Measurements from ENCODE around the gene FADS1. TPM values are rescaled to one million over a fixed set of nuclear protein-coding genes. Genes with fewer than 3 reads are reported as not detected.
A peak's percentile ranks its signal among the peaks of the same experiment; 100 is the strongest.

The FADS1 gene
- total and polyA plus RNA-seq, 2 of the 13 experiments (the other 11 are each of a cell fraction or from before 2014, with no cell fraction given): 91.8 to 108 TPM

GRCh38 chr11:61814958-61815789, 1.6 kb downstream of the FADS1 start (continued):
- no peak for TF ChIP-seq CC2D1A (CRISPR knock-in tag; IDR thresholded peaks at IDR 0.05)
- TF ChIP-seq, protein P1, sequence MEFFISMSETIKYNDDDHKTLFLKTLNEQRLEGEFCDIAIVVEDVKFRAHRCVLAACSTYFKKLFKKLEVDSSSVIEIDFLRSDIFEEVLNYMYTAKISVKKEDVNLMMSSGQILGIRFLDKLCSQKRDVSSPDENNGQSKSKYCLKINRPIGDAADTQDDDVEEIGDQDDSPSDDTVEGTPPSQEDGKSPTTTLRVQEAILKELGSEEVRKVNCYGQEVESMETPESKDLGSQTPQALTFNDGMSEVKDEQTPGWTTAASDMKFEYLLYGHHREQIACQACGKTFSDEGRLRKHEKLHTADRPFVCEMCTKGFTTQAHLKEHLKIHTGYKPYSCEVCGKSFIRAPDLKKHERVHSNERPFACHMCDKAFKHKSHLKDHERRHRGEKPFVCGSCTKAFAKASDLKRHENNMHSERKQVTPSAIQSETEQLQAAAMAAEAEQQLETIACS (CRISPR knock-in tag; IDR thresholded peaks at IDR 0.05): peak; percentile 64
- TF ChIP-seq KLF15 (CRISPR knock-in tag; IDR thresholded peaks at IDR 0.05; ENCODE audit: borderline replicate concordance): peak; percentile 15; the same call in 1 of the 2 replicates
- TF ChIP-seq PAWR (CRISPR knock-in tag; IDR thresholded peaks at IDR 0.05; ENCODE audit: borderline replicate concordance): no peak
- TF ChIP-seq ZSCAN5A (CRISPR knock-in tag; IDR thresholded peaks at IDR 0.05; ENCODE audit: borderline replicate concordance): 0 out of 2 replicates have a peak, but pooled peaks have one; percentile 10
- 0 out of 4 replicates have a peak, but pooled peaks of 1 of the 2 experiments have one; percentile 40 for TF ChIP-seq REST (IDR thresholded peaks at IDR 0.05; ENCODE audit: borderline replicate concordance in 1 of 2, low read depth in 1 of 2, low read length in 2 of 2)
- TF ChIP-seq ZKSCAN8 (CRISPR knock-in tag; IDR thresholded peaks at IDR 0.05; ENCODE audit: borderline replicate concordance): no peak
- no peak; the same call in 1 of the 2 replicates for TF ChIP-seq ZSCAN9 (CRISPR knock-in tag; IDR thresholded peaks at IDR 0.05; ENCODE audit: borderline replicate concordance)
- no peak for TF ChIP-seq ZFP82 (CRISPR knock-in tag; IDR thresholded peaks at IDR 0.05; ENCODE audit: borderline replicate concordance)
- TF ChIP-seq ZMYM2 (CRISPR knock-in tag; IDR thresholded peaks at IDR 0.05): no peak
- peak; percentile 67; the same call in 1 of the 2 replicates for TF ChIP-seq ZNF607 (CRISPR knock-in tag; IDR thresholded peaks at IDR 0.05; ENCODE audit: borderline replicate concordance)
- TF ChIP-seq HCFC1 (IDR thresholded peaks at IDR 0.05; ENCODE audit: low read depth, low read length): no peak
- no peak for TF ChIP-seq ZNF121 (CRISPR knock-in tag; IDR thresholded peaks at IDR 0.05)
- TF ChIP-seq IRF9 (CRISPR knock-in tag; IDR thresholded peaks at IDR 0.05; ENCODE audit: borderline replicate concordance): peak; percentile 37; the same call in 1 of the 2 replicates
- TF ChIP-seq PHF8 (CRISPR knock-in tag; IDR thresholded peaks at IDR 0.05): peak; percentile 68
- no peak for TF ChIP-seq ZNF468 (CRISPR knock-in tag; IDR thresholded peaks at IDR 0.05)
- TF ChIP-seq RBFOX2 (IDR thresholded peaks at IDR 0.05; ENCODE audit: low read depth, low read length): peak; percentile 94
- peak; percentile 63; the same call in 1 of the 2 replicates for TF ChIP-seq ZNF350 (CRISPR knock-in tag; IDR thresholded peaks at IDR 0.05; ENCODE audit: borderline replicate concordance, low read depth)
- TF ChIP-seq BCL3 (CRISPR knock-in tag; IDR thresholded peaks at IDR 0.05): peak; percentile 15; the same call in 1 of the 2 replicates

All from HepG2 (cell line).